NCI-H524 (cell line): ENCODE data around the gene EPS8L1.
"Not testable (repeated sequence)": the region's sequence is repeated elsewhere in the genome, so short reads cannot be mapped to it uniquely, and the experiment has no call there.

ENCODE experiments used
- DNase-seq, 2 experiments: peaks; one replicate each; lab custom pipeline; 2025; lab: John Stamatoyannopoulos, UW

EPS8L1 gene

GRCh38 chr19:55075371-55075998 lies at the start of gene EPS8L1:
TSS of gene EPS8L1 (plus strand) at chr19:55075869. CDS start at chr19:55076445, 576 bp downstream.
- DNase-seq: no peak

DNA sequence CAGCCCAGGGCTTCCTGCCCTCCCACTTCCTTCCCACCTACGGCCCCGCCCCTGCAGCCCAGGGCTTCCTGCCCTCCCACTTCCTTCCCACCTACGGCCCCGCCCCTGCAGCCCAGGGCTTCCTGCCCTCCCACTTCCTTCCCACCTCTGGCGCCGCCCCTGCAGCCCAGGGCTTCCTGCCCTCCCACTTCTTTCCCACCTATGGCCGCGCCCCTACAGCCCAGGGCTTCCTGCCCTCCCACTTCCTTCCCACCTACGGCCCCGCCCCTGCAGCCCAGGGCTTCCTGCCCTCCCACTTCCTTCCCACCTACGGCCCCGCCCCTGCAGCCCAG lies 48.6 kb upstream of the EPS8L1 start:
- not testable (repeated sequence) for DNase-seq

GRCh38 chr19:55027472-55028337 lies 48.0 kb upstream of the EPS8L1 start:
- no peak for DNase-seq

- DNase-seq: no peak
Measured at GRCh38 chr19:55028757-55029156, 46.9 kb upstream of the EPS8L1 start.

- no peak for DNase-seq
Measured at GRCh38 chr19:55031178-55031577, 44.5 kb upstream of the EPS8L1 start.

DNA sequence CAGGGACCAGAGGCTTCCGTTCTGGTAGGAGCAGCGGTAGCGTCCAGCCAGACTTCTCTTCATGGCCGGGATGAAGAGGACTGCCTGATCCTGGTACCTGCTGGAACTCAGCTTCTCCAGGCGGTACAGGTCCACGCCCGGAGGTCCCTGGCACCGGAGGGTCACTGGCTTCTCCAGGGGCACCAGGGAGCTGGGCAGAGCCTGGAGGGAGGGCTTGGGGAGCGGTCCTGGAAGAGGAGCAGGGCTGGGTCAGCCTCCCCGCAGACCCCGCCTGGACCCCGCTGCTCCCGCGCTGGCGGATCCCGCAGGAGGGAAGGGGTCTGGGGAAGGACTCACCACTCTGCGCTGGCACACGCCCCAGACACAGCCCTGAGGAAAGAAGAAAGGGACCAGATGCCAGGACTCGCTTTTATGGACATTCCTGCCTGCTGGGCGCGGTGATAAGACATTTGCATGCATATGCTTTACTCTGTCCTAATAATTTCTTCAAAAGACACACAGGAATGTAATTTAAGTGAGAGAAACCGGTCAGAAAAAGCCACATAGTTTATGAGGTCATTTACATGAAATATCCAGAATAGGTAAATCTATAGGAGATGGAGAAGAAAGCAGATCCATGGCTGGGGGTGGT lies 43.4 kb upstream of the EPS8L1 start:
- no peak for DNase-seq

DNA sequence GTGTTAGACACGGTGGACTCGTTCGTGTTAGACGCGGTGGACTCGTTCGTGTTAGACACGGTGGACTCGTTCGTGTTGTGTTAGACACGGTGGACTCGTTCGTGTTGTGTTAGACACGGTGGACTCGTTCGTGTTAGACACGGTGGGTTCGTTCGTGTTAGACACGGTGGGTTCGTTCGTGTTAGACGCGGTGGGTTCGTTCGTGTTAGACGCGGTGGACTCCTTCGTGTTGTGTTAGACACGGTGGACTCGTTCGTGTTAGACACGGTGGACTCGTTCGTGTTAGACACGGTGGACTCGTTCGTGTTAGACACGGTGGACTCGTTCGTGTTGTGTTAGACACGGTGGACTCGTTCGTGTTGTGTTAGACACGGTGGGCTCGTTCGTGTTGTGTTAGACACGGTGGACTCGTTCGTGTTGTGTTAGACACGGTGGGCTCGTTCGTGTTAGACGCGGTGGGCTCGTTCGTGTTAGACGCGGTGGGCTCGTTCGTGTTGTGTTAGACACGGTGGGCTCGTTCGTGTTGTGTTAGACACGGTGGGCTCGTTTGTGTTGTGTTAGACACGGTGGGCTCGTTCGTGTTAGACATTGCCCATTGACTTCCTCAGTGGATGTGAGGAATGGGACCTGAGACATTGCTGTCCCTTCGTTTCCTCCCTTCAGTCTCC lies 42.6 kb upstream of the EPS8L1 start:
- DNase-seq: not testable (repeated sequence)

DNA sequence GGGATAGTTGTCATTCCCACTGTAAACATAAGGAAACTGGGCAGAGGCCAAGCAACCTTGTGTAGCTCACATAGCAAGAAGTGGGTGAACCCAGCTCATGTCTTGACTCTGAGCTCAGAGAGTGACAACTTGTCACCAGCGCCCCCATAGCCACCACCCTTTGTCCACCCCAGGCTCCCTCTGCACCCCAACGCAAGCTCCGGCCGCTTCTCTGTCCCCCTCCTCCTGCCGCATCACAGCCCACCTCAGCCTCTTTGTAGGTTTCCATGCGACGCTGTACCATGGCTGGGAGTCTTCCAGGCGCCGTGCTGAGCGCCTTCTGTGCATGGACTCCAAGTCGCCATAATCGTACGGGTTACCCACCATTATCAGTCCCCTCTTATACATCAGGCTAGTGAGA lies 40.9 kb upstream of the EPS8L1 start:
- no peak for DNase-seq

DNA sequence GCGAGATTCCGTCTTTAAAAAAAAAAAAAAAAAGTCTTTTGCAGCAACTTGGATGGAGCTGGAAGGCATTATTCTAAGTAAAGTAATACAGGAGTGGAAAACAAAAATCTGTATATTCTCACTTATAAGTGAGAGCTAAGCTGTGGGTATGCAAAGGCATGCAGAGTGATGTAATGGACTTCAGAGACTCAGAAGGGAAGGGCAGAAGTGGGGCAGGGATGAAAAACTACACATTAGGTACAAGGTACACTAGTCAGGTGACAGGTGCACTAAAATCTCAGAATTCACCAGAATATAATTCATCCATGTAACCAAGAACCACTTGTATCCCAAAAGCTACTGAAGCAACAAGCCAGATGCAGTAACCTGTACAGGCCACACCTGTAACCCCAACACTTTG lies 39.6 kb upstream of the EPS8L1 start:
- no peak for DNase-seq

DNA sequence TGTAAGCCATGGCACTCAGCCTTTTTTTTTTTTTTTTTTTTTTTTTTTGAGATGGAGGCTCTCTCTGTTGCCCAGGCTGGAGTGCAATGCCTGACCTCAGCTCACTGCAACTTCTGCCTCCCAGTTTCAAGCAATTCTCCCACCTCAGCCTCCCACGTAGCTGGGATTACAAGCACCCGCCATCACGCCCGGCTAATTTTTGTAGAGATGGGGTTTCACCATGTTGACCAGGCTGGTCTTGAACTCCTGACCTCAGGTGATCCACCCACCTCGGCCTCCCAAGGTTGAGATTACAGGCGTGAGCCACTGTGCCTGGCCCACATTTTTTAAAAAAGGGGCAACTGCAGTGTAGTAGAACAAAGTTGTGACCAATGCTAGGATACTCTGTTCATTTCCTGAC lies 38.1 kb upstream of the EPS8L1 start:
- not testable (repeated sequence) for DNase-seq

DNA sequence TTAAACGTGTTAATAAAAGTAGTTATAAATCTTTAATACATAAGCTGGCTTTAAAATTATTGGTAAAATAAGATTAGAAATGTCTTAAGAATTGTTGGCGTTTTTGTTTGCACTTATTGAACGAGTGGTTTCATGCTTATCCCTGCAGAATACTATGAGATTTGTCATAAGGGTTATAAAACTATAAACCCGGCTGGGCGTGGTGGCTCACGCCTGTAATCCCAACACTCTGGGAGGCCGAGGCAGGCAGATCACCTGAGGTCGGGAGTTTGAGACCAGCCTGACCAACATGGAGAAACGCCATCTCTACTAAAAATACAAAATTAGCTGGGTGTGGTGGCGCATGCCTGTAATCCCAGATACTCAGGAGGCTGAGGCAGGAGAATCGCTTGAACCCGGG lies 35.0 kb upstream of the EPS8L1 start:
- not testable (repeated sequence) for DNase-seq

DNA sequence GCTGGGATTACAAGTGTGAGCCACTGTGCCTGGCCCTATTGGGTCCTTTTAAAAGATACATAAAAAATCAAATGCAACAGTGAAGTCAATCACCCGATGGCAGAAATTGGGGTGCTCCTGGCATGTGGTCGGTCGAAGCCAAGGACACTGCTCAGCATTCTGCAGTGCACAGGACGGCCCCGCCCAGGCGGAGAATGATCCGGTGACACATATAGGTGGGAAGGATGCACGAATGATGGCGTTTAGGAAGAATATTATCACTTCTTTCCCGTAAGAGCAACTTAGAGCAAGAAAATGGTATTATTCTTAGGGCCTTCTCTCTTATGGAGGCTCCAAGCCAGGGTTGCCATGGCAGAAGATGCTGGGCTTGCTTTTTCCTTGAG lies 34.4 kb upstream of the EPS8L1 start:
- DNase-seq: no peak

GRCh38 chr19:55041627-55042343 lies 33.9 kb upstream of the EPS8L1 start:
- no peak for DNase-seq

DNA sequence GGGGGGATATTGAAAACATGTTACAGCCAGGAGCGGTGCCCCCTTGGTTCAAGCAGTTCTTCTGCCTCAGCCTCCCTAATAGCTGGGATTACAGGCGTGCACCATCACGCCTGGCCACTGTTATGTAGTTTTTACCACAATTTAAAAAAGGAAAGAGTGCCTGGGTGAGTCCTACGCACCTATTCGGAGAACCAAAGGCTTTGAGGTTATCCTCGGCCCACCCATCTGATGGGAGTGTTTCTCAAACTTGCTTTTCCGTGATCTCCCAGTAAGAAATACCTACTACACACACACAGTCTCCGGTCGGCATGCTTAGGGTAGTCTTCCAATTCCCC lies 33.4 kb upstream of the EPS8L1 start:
- DNase-seq: no peak

DNA sequence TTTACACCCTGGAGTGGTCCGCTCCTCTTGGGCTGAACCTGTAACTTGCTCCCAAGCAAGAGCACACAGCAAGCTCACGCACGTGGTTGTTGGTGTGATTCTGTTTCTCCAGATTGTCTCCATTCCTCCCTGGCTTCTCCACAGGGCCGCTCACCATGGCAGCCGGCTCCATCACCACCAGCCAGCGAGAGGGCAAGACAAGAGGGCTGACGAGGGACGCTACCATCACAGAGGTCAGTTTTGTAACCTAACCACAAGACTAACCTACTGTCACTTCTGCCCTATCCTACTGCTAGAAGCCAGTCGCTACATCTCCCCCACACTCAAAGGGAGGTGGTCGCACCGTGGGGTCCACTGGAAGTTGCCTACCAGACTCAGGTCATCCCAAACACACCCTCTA lies 33.0 kb upstream of the EPS8L1 start:
- no peak for DNase-seq

DNA sequence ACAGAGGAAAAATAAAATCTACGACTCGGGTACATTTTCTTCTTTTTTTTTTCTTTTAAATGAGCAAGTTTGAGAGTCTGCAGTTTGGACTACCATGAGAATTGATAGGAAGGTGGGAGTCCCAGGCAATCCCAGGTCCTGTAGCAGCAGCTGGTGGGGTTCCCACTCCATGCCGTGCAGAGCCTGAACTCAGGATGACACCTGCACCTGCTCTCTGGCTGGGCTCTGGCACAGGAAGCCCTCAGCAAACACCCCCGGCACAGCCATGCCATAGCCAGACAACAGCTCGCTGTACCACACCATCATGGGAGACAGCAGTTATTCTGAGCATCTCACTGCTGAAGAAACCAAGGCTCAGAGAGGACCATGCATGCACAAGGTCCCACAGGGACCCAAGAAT lies 31.4 kb upstream of the EPS8L1 start:
- no peak for DNase-seq

- DNase-seq: no peak
Measured at GRCh38 chr19:55044771-55045716, 30.6 kb upstream of the EPS8L1 start.

DNA sequence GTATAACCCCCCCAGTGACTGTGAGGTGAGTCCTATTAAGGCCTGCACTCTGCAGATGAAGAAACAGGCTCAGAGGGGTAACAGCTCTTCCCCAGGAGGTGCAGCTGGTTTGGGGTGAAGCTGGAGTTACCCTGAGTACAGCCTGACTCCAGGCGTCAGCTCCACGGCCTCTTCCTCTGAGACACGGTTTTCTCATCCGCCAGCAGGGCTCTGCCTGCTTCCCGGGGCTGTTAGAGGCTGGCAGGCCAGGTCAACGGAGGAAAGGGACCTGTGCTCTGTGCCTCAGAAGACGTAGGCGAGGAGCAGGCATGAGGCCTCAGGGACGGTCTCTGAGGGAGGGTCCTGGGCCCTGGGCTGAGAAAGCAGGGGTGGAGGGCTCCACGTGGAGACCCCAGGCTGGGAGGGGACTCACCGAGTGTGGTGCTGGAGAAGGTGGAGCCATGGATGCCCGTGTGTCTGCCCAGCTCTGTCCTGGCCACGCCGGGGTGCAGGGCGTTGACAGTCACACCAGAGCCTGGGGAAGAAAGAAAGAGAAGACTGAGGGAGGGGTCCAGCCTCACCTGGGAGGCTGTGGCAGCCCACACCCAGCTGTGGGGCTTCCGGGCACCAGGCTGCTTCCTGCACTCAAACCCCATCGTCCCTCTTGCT lies 28.6 kb upstream of the EPS8L1 start:
- DNase-seq: no peak

DNA sequence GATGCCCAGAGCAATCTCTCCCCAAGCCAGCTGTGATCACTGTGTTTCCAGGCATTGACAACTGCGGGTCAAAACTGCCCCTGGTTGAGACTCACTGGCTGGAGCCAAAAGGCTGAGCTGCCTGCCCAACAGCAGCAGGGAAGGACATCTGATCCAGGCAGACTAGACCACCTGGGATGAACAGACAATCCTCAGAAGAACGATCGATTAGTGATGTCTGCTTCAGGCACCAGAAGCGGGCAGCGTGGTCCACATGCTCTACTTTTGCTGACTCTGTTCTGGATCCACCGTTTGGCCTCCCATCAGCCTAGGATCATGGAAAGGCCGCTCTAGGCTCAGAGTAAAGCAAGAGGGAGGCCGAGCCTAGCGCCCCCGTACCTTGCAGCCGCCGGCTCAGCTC lies 27.7 kb upstream of the EPS8L1 start:
- DNase-seq: no peak

DNA sequence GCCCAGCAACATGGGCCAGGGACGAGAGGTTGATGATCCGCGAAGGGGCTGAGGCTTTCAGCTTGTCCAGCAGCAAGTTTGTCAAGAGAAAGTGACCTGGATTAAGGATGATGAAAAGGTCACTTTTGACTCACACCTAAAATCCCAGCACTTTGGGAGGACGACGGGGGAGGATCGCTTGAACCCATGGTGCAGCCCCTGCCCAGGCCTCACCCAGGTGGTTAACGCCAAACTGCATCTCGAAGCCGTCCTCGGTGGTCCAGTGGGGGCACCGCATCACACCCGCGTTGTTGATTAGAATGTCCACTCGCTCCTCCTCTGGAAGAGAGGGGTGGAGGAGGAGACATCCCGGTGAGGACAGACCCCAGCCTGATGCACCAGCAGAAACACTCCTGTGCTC lies 27.2 kb upstream of the EPS8L1 start:
- no peak for DNase-seq
